Hematopoietic multipotent progenitor cell treated with erythropoietin and hydrocortisone succinate and interleukin-3 and kit ligand, for 6 days (in vitro differentiated cells): ENCODE measurements around the gene DGKQ.
"Not testable (repeated sequence)": the region's sequence is repeated elsewhere in the genome, so short reads cannot be mapped to it uniquely, and the experiment has no call there.

Experiments
- DNase-seq: peaks from one replicate; pipeline ENCODE4 v3.0.0-alpha.2; 2015

DGKQ gene

DNA sequence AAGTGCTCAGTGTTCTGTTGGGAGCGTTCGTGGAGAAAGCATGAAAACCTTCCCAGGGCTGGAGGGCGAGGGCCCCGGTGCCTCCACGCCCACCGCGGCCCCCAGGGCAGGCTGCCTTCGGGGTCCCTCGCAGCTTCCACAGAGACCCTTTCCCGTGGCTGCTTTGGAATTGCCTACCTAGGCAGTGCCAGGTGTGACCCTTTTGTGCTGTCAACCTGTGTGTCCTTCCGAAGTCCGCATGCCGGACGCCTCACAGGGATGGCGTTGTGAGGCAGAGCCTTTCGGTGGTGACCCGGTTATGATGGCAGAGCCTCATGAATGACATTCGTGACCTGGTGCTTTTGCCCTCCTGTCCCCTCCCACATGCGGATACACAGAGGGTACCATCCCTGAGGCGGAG is 23.7 kb downstream of the DGKQ start:
- no peak for DNase-seq

DNA sequence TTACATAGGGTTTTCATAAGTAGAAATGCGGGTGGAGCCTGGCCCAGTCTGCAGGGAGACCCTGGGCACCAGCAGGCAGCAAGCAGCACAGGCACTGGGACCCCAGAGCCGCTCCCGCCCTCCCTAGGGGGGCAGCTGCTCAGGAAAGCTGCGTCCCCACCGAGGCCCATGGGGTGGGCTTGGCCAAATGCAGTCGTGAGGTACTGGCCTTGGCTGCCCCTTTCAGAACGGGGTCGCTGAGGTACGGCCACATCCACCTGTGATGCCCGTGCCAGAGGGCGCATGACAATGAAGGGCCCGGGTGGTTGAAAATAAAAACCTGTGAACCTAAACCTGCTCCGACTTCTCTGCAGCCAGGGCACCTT is 24.5 kb downstream of the DGKQ start:
- DNase-seq, result no peak

DNA sequence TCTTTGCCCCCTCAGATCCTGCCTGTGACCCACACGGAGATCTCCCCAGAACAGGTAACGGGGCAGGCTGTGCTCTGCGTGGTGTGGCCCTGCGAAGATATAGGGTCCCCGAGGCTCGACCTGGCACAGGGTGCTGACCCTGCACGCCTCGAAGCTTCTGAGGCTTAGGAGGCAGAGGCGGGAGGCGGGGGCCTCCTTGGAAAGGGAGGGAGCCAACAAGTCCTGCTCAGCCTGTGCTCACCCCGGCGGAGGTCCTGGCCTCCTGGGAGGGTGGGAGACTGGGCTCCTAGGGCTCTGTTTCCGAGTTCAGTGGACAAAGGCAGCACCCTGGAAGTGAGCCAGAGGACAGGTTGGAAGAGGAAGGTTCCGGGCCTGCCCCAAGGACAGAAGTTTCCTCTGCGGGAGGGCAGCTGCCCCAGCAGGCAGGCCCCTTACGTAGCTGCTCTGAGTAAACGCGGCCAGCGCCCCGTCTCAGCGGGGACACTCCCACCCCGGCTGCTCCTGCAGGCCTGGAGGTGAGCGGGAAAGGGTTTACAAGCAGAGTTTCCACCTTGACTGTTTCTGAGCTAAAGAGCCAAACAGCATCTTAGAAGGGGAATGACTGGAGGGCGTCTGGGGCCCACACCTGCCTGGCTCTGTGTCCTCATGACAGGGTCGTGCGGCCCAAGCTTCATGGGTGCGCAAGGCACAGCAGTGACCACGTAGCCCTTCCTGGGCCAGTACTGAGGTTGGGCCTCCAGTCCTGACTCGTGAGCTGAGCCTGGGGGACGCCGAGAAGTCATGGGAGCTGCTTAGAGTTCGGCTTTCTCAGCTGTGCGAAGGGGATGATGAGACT is 25.1 kb downstream of the DGKQ start:
- no peak for DNase-seq

DNA sequence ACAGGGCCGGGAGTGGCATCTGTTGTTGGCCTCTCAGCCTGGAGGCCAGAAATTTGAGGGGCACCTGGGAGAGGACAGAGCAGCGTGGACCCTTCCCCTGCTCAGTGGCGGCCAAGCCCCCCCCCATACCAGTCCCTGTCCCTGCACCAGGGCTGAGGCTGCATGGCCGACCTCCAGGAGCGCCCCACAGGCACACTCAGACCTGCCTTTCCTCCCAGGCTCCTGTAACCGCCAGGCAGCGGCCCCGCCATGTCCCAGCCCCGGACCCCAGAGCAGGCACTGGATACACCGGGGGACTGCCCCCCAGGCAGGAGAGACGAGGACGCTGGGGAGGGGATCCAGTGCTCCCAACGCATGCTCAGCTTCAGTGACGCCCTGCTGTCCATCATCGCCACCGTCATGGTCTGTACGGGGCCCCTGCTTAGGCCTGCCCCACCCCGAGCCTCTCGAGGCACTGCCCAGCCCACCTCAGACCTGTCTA is 25.8 kb downstream of the DGKQ start:
- no peak for DNase-seq

DNA sequence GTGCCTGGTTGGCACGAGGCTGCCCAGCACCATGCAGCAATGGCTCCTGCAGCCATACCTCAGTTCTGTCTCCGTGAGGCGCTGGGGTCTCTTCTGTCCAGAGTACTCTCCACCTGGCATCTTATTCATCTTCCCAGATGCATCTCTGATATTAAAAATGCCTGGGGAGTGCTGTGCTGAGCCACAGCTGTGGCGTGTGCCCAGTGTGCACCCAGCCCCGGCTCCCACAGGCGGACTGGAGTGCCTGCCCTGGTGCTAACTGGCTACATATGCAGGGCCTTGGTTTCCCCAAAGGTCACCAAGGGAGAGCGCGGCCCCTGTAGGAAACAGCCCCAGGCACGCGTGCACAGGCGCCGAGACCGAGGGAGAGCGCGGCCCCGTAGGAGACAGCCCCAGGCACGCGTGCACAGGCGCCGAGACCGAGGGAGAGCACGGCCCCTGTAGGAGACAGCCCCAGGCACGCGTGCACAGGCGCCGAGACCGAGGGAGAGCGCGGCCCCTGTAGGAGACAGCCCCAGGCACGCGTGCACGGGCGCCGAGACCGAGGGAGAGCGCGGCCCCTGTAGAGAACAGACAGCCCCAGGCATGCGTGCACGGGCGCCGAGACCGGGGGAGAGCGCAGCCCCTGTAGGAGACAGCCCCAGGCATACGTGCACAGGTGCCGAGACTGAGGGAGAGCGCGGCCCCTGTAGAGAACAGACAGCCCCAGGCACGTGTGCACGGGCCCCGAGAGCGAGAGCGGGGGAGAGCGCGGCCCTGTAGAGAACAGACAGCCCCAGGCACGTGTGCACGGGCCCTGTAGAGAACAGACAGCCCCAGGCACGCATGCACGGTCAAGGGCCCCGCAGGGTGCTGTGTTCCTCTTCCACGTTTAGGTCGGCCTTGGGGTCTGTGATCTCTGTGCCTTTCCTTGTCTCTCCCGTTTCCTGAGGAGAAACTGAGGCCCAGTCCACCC is 26.6 kb downstream of the DGKQ start:
- no peak for DNase-seq

DNA sequence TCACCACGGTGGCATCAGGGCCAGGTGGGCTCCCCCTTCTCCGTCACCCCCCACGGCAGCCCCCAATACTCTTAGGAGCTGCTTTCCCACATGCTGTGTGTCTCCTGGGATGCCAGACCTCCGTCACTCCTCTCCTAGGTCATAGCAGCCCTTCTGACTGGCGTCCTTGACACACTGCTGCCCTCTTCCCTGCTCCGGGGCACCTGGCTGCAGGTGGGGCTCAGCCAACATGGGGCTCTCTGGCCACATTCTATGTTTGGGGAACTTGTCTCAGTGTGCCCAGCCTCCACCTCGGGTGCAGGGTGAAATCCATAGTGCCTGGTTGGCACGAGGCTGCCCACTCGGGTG is 27.3 kb downstream of the DGKQ start:
- no peak for DNase-seq

DNA sequence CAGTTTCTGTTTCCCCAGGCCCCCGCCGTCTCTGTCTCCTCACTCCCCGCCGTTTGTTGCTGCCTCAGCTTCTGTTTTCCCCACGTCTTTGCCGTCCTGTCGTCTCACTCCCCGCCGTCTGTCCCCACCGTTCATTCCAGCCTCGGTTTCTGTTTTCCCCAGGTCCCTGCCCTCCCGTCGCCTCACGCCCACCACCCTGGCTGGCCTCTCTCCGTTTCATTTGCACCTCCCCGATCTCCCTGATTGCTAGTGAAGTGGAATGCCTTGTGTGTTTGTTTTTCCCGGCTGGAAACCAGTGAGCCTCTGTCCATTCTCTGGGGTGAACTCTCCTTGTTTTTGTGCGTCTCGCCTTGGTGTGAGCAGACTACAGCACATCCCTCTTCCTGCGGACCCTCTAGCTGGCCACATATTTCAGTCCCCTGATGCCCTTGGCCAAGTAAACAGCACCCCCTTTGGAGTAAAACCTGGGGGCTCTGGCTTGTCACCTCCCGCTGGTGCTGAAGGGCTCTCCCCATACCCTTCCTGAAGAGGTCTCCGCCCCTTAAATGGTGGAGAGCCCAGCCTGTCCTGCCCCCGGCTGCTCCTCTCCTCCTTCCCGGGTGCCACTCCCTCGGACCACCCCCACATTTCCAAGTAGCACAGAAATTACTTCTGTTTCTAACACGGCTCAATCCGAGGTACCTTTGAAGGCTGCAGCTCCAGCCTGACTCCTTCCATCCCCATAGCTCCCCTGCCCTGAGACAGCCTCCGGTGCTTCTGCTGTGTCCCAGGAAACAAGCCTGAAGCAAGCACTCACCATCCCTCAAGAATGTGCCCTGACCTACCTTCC is 27.9 kb downstream of the DGKQ start:
- no peak for DNase-seq

DNA sequence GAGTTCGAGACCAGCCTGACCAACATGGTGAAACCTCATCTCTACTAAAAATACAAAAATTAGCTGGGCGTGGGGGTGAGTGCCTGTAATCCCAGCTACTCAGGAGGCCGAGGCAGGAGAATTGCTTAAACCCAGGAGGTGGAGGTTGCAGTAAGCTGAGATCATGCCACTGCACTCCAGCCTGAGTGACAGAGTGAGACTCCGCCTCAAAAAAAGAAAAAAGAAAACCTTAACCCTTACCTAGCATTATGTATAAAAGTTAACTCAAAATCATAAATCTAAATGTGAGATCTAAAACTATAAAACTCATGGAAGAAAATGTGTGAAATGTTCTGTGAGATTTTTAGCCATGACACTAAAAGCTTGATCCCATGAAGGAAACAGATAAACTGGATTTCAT is 33.9 kb downstream of the DGKQ start:
- DNase-seq, result not testable (repeated sequence)

DNA sequence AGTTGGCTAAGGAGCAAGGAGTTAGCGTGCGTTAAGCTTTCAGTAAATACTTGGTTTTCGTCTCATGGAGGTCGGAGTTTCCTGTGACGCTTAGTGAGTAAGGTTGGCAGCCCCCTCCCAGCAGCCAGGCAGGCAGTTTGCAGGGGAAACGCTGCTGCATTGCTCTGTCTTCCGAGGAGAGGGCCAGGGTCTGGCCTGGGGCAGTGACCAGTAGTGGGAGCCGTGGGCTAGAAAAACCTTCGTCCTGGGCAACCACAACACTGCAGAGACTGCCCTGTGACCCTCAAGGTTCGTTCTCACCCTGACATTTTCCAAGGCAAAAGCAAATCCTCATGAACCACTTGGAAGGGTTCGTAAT is 40.7 kb downstream of the DGKQ start:
- DNase-seq, result no peak

DNA sequence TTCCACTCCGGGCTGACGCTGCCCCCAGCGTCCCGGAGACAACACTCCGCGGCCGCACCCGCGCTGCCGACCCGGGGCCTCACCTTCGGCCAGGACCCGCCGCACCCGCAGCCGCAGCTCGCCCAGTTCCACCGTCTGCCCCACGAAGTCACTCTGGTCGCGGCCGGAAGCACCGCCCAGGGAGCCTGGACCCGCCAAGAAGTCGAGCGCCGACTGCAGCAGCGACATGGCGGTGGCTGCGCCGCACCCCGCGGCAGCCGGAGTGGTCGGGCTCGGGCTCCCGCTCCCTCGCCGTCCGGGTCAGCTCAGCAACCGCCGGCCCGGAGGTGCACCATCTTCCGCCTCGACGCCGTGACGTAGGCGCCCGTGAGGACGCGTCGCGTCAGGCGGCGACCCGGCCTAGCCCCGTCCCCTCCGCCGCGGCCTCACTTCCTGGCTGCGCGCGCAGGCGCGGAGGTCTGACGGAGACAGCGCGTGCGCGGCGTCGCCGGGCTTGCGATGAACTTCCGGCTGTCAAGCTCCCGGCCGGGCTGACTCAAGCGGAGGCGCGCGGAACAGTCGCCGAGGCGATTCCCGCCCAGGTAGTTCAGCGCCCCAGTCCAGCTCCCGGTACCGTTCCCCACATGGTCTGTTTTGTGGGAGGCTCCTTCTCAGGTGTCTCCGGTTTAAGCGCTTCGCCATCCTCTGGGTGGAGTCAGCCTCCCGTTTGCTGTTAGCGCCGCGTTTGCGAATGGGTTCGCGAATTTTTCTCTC is 41.2 kb downstream of the DGKQ start, which contains the start of the genes GAK and TMEM175:
GAK (minus strand) TSS at position 357 of the 753 bp plus-strand sequence; CDS start at position 228, 129 bp downstream.
TMEM175 (plus strand) TSS at position 501 of the 753 bp plus-strand sequence. CDS start 15,280 bp downstream, outside the sequence.
- peak; percentile 96 for DNase-seq

DNA sequence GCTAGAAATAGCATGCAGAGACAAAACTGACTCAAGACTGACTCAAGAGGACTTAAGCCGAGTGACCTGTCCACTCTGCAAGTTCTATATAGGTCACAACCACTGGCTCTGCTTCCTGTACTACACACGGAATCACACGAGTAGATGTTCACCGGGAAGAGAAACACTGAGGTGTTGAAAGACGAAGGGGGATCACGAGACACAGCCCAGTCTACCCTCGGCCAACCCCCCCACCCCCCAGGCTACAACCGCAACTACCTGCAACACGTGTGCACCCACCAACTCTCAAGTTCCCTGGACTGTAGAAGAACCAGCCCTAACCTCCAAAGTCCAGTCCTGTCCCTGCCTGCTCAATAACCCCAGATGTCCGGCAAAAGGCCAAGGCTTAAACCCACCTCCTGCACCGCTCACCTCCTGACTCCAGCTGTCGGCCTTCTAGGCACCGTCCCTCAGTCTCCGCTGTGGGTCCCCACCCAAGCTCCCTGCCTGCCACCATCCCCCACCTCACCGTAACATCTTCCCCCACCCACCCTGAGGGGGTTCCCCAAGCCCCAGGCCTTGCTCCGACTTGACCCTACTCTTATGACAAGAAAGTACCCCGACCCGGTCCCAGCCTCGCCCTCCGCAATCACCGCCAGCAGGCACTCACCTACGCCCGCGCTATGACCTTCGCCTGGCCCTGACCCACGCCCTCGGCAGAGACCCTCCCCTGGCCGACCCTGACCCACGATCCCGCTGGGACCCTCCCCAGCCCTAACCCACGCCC is 42.0 kb downstream of the DGKQ start:
- peak; percentile 32 for DNase-seq

DNA sequence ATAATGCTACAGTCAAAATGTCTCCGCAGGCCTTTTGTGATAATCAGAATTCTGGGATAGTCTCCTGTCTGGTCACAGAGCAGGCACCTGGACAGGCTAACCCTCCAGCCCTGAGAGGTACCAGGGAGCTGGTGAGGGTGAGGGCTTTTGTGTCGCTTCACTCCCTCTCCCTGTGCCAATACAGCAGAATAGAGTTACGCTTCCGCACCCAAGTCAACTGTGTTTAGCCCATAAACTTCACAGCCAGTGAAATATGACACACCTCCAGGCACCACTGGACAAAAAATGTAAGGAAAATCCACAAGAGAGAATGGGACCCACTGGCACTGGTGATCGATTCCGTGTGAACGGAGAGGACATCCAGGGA is 42.6 kb downstream of the DGKQ start:
- DNase-seq, result no peak

DNA sequence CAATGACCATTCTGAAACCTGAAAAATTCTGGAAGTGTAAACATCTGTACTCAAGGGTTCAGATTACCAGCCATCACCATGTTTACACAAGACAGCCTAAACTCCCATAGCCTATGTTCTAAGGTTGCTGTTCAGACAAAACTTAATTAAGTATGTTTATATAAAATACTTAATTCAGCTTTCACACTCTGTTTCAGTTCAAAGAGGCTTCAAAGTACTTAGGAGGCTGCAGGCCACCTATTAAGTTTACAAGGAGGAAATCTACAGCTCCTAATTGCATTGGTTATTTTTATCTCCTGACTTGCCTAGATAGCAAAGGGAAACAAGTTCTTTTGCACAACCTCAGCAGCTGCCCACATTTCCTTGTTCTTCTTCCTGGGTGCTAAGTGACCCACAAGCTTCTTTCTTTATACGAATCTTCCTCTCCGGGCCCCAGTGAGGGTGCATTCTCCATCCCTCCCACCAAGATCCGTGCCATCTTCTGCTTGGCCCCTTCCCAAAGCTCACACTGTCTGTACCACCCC is 43.3 kb downstream of the DGKQ start:
- DNase-seq, result peak; percentile 16

DNA sequence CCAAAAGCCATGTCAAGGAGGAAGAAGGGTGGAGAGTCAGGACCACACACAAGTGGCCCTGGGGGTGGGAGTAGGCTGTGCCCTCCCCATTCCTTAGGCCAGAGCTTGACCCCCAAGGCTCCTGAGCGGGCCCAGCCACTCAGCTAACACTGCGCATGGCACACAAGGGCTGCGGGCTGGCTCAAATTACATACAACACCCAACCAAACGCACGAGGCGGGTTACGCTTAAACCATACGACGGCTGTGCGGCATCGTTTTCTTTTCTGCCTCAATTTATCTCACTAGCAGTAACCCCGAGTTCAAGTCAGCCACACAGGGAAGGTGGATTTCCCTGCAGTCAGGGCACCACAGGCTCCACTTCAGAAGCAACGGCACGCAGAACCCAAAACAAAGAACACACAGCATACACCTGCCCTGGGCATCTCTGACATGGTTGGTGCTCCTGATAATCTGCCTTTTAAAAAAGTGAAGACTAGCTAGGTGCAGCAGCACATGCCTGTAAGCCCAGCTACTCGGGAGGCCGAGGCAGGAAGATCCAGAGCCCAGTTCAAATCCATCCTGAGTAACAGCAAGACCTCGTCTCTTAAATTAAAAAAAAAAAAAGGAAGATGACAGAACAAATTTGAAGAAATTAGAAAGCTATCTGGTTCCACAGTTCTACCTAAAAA is 44.1 kb downstream of the DGKQ start:
- no peak for DNase-seq

DNA sequence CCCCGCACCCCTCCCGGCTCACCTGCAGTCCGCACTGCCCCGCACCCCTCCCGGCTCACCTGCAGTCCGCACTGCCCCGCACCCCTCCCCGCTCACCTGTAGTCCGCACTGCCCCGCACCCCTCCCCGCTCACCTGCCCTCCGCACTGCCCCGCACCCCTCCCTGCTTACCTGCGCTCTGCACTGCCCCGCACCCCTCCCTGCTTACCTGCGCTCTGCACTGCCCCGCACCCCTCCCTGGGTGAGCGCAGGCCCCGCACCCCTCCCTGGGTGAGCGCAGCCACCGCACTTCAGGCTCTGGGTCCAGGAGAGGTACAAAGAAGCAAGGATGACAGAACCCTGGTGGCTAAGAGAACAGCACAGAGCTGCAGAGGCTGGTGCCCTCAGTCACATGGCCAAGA is 45.8 kb downstream of the DGKQ start:
- peak; percentile 13 for DNase-seq

DNA sequence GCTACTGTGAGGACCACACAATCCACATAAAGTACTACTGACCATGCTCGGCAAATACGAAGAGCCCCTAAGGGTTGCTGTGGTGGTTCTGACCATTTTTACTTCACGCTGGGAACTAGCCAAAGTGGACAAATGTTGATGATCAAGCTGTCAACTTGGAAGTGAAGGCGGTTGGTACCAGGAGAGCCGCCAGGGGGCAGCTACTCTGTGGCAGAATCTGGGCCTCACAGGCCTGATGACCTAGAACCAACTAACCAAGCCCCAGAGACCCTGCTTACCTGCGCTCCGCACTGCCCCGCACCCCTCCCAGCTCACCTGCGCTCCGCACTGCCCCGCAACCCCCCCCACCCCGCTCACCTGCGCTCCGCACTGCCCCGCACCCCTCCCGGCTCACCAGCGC is 46.8 kb downstream of the DGKQ start:
- DNase-seq, result peak; percentile 26

DNA sequence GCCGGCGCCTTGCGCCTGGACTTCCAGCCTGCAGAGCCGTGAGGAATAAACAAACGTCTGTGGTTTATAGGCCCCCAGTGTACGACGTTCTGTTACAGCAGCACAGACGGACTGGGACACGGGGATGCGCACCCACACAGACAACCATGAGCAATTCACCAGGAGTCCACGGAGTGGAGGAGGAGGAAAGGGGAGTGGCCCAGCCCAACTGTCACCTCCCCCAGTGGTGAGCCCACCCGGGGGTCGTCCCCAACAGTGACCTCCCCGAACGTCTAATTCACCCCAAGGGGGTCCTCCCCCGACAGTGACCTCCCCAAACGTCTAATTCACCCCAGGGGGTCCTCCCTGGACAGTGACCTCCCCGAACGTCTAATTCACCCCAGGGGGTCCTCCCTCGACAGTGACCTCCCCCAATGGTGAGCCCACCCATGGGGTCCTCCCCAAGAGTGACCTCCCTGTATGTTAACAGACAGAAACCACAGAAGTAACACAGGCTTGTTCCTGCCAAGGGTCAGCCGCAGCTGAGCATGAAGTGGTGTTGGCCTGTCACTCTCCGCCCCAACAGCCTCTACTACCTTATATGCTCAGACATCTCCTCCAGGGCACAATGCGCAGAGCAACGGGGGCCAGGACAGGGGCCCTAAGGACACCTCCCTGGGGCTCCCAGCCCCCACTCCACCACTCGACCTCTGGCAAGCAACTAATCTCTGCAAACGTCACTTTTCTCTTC is 47.4 kb downstream of the DGKQ start:
- DNase-seq, result no peak

DNA sequence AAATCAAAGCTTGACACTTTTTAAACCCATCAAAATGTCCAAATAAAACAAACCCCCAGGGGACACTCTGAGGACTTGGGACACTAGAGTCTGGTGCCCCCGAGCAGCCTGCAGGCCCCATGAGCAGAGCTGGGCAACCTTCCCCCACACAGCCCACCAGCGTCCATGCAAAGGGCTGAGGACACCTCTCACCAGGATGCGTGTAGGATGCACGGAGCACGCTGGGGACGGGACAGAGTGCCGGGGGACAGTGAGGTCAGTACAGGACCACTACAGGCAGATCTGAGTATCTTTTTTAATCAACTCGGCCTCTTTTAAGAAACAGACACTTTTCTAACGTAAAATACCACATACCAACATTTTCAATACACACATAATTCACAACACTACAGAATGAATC is 48.2 kb downstream of the DGKQ start:
- no peak for DNase-seq
